Gastroesophageal sphincter (tissue), 3 donors: Measurements from ENCODE around the gene ZNF836.

Experiments
- CTCF ChIP-seq, 4 experiments: fragments of 200-600 bp in 2 of 4; fragments of 450-650 bp in 2 of 4; sonication (generic) in 1 of 4; IDR thresholded peaks; one replicate each; pipeline ENCODE4 v1.5.1; 2017 to 2019; ENCODE audit warnings: antibody characterized with exemption in 4 of 4, mild to moderate bottlenecking in 2 of 4, moderate library complexity in 2 of 4
- EP300 ChIP-seq: sonication (generic); formaldehyde crosslinking; IDR thresholded peaks from one replicate; pipeline ENCODE4 v1.6.1; 2017; ENCODE audit warnings: antibody characterized with exemption, mild to moderate bottlenecking
- POLR2A ChIP-seq, 2 donors: fragments of 450-650 bp; IDR thresholded peaks; one replicate each; pipeline ENCODE4 v1.6.1; 2017; ENCODE audit warnings: antibody characterized with exemption in 2 of 2, mild to moderate bottlenecking in 2 of 2, moderate library complexity in 1 of 2
- POLR2AphosphoS5 ChIP-seq: sonication (generic); formaldehyde crosslinking; IDR thresholded peaks from one replicate; pipeline ENCODE4 v1.6.1; 2017; ENCODE audit warnings: antibody characterized with exemption

- no peak for TF ChIP-seq CTCF (IDR thresholded peaks at IDR 0.05)
- TF ChIP-seq POLR2A (IDR thresholded peaks at IDR 0.05) = no peak
- no peak for TF ChIP-seq POLR2AphosphoS5
- no peak for TF ChIP-seq EP300
Observed at GRCh38 chr19:52112624-52113023, 58.8 kb downstream of the ZNF836 start.
